Endothelial cell of umbilical vein (primary cell): Measurements from ENCODE around the gene MED12L.

Experiments
- CTCF ChIP-seq, 2 donors: IDR thresholded peaks; 1 replicate in 1 of 2; 2 replicates in 1 of 2; pipeline ENCODE4 v1.5.1; 2011; ENCODE audit warnings: low read length in 2 of 2, mild to moderate bottlenecking in 2 of 2, moderate library complexity in 2 of 2, control low read depth in 1 of 2, inconsistent platforms in 1 of 2, low read depth in 1 of 2; ENCODE audit not compliant: insufficient read depth in 1 of 2; ENCODE audit errors: extremely low read depth in 1 of 2
- EZH2 ChIP-seq: IDR thresholded peaks from 2 replicates; pipeline ENCODE4 v1.6.1; 2012; ENCODE audit warnings: borderline replicate concordance, low read depth, mild to moderate bottlenecking, moderate library complexity, low read length, inconsistent platforms; ENCODE audit not compliant: severe bottlenecking
- FOS ChIP-seq: IDR thresholded peaks from 2 replicates; pipeline ENCODE4 v1.6.1; 2011; ENCODE audit warnings: mild to moderate bottlenecking, low read length, moderate library complexity, borderline replicate concordance; ENCODE audit not compliant: insufficient read depth
- JUN ChIP-seq: IDR thresholded peaks from 2 replicates; pipeline ENCODE4 v1.6.1; 2011; ENCODE audit warnings: borderline replicate concordance, low read depth; ENCODE audit not compliant: insufficient read length, insufficient read depth
- MAX ChIP-seq: IDR thresholded peaks from 2 replicates; pipeline ENCODE4 v1.6.1; 2011; ENCODE audit not compliant: insufficient read depth, insufficient read length
- MYC ChIP-seq: IDR thresholded peaks from one replicate; pipeline ENCODE4 v1.6.1; 2011; ENCODE audit warnings: mild to moderate bottlenecking, low read depth, low read length
- POLR2A ChIP-seq: IDR thresholded peaks from 2 replicates; pipeline ENCODE4 v1.6.1; 2012; ENCODE audit warnings: low read depth, mild to moderate bottlenecking, control low read depth, low read length
- POLR2AphosphoS5 ChIP-seq: IDR thresholded peaks from 2 replicates; pipeline ENCODE4 v1.6.1; 2012; ENCODE audit warnings: low read depth, mild to moderate bottlenecking, control low read depth, low read length, moderate library complexity; ENCODE audit not compliant: insufficient read depth

- TF ChIP-seq EZH2 (no peak), POLR2AphosphoS5 (no peak), POLR2A (no peak), JUN (no peak), CTCF (IDR thresholded peaks at IDR 0.05; ENCODE audit: extremely low read depth in 1 of 2, insufficient read depth in 1 of 2, low read depth in 1 of 2, low read length in 2 of 2) (no peak), MYC (no peak), FOS (no peak), MAX (no peak)
Measured at GRCh38 chr3:151213881-151214280, 128.4 kb downstream of the MED12L start.
